SK-N-SH (cell line): ENCODE results near the gene RNASEH2B. TPM values are rescaled to one million over a fixed set of nuclear protein-coding genes. Genes with fewer than 3 reads are reported as not detected.

Experiments used
- CTCF ChIA-PET: fragments of 300-600, 350-600 bp; formaldehyde crosslinking; extraction: SDS; loops from one replicate; lab custom pipeline; 2021; lab: Yijun Ruan, JAX
- POLR2A ChIA-PET: fragments of 350-600 bp; sonication (Branson Sonifier 250); formaldehyde crosslinking; extraction: SDS; loops from one replicate; lab custom pipeline; 2020; ENCODE audit warnings: antibody characterized with exemption, inconsistent platforms; lab: Yijun Ruan, JAX
- DNase-seq: peaks from one replicate; pipeline ENCODE4 v3.0.0; 2012
- H2AFZ ChIP-seq: fragments of 200-600 bp; sonication (generic); 2 replicates; pipeline ENCODE4 v1.8.1; 2016; ENCODE audit warnings: antibody characterized with exemption, mild to moderate bottlenecking, low read depth
- H3F3A ChIP-seq: fragments of 200-600 bp; sonication (generic); replicated peaks from 2 replicates; pipeline ENCODE3; 2016; ENCODE audit warnings: antibody characterized with exemption, mild to moderate bottlenecking; ENCODE audit not compliant: insufficient read depth
- H3K27ac ChIP-seq, 2 experiments: fragments of 200-500 bp in 1 of 2; fragments of 200-600 bp in 1 of 2; sonication (Bioruptor generic) in 1 of 2; sonication (generic), shearing (Covaris generic) in 1 of 2; 2 replicates each; pipeline versions ENCODE4 v1.5.1 to v1.6.1; 2014 to 2016; ENCODE audit warnings: low read depth in 2 of 2, inconsistent platforms in 1 of 2, low read length in 1 of 2, mild to moderate bottlenecking in 1 of 2, mixed read lengths in 1 of 2
- H3K27me3 ChIP-seq: fragments of 200-600 bp; sonication (generic), shearing (Covaris generic); 2 replicates; pipeline ENCODE4 v1.6.1; 2016; ENCODE audit warnings: mixed run types; ENCODE audit not compliant: insufficient read depth
- H3K36me3 ChIP-seq, 2 experiments: fragments of 200-500 bp in 1 of 2; fragments of 200-600 bp in 1 of 2; sonication (Bioruptor generic) in 1 of 2; sonication (generic) in 1 of 2; replicated peaks in 1 of 2; 2 replicates each; pipeline versions ENCODE3 to v1.5.1; 2014 to 2016; ENCODE audit warnings: low read length in 1 of 2, mild to moderate bottlenecking in 1 of 2; ENCODE audit not compliant: insufficient read depth in 2 of 2, control insufficient read depth in 1 of 2
- H3K4me1 ChIP-seq, 2 experiments: fragments of 200-500 bp in 1 of 2; fragments of 200-600 bp in 1 of 2; sonication (Bioruptor generic) in 1 of 2; sonication (generic), shearing (Covaris generic) in 1 of 2; 2 replicates each; pipeline versions ENCODE4 v1.5.1 to v1.6.1; 2014 to 2016; ENCODE audit warnings: low read depth in 1 of 2, low read length in 1 of 2, mixed run types in 1 of 2; ENCODE audit not compliant: insufficient read depth in 2 of 2, control insufficient read depth in 1 of 2
- H3K4me2 ChIP-seq: fragments of 200-600 bp; sonication (generic), shearing (Covaris generic); 2 replicates; pipeline ENCODE4 v1.6.1; 2017; ENCODE audit warnings: mixed run types
- H3K4me3 ChIP-seq, 2 experiments: fragments of 200-500 bp in 1 of 2; fragments of 200-600 bp in 1 of 2; sonication (Bioruptor generic) in 1 of 2; sonication (generic), shearing (Covaris generic) in 1 of 2; 2 replicates each; pipeline versions ENCODE4 v1.5.1 to v1.8.1; 2014 to 2016; ENCODE audit warnings: low read depth in 2 of 2, inconsistent platforms in 1 of 2, low read length in 1 of 2, mild to moderate bottlenecking in 1 of 2, mixed read lengths in 1 of 2, moderate library complexity in 1 of 2
- H3K79me2 ChIP-seq: fragments of 200-600 bp; sonication (generic); 2 replicates; pipeline ENCODE4 v1.8.1; 2017; ENCODE audit warnings: mild to moderate bottlenecking; ENCODE audit not compliant: insufficient read depth
- H3K9ac ChIP-seq: fragments of 200-600 bp; sonication (generic); 2 replicates; pipeline ENCODE4 v1.6.1; 2017; ENCODE audit warnings: mixed run types
- H3K9me2 ChIP-seq: fragments of 200-600 bp; sonication (generic); 2 replicates; pipeline ENCODE4 v1.6.1; 2017; ENCODE audit warnings: mixed run types
- H3K9me3 ChIP-seq: fragments of 200-600 bp; sonication (generic); 2 replicates; pipeline ENCODE4 v1.6.1; 2017; ENCODE audit warnings: mixed run types, mild to moderate bottlenecking, moderate library complexity
- H4K20me1 ChIP-seq: fragments of 200-600 bp; sonication (generic); 2 replicates; pipeline ENCODE4 v1.6.1; 2017; ENCODE audit warnings: mild to moderate bottlenecking, mixed run types; ENCODE audit not compliant: insufficient read depth
- ELF1 ChIP-seq: IDR thresholded peaks from 2 replicates; pipeline ENCODE4 v1.4.0; 2012
- EP300 ChIP-seq, 2 experiments: IDR thresholded peaks; 2 replicates each; pipeline versions ENCODE4 v1.4.0 to v1.6.1; 2012; ENCODE audit warnings: borderline replicate concordance in 1 of 2, low read depth in 1 of 2, low read length in 1 of 2
- FOXJ3 ChIP-seq: sonication (generic); formaldehyde crosslinking; IDR thresholded peaks from 2 replicates; pipeline ENCODE4 v1.5.1; 2020; ENCODE audit warnings: mild to moderate bottlenecking, missing genetic modification reagents
- FOXM1 ChIP-seq: IDR thresholded peaks from 2 replicates; pipeline ENCODE4 v1.4.0; 2012; ENCODE audit warnings: low read depth, mild to moderate bottlenecking
- MEF2A ChIP-seq: IDR thresholded peaks from 2 replicates; pipeline ENCODE4 v1.4.0; 2012; ENCODE audit warnings: low read depth, borderline replicate concordance
- MXI1 ChIP-seq: IDR thresholded peaks from 2 replicates; pipeline ENCODE4 v1.6.1; 2012; ENCODE audit warnings: mild to moderate bottlenecking, low read depth, low read length, improper control_type of control experiment
- NFIC ChIP-seq: IDR thresholded peaks from 2 replicates; pipeline ENCODE4 v1.4.0; 2012; ENCODE audit warnings: borderline replicate concordance
- RAD21 ChIP-seq: IDR thresholded peaks from 2 replicates; pipeline ENCODE4 v1.6.1; 2012; ENCODE audit warnings: mild to moderate bottlenecking, low read length
- RFX5 ChIP-seq: IDR thresholded peaks from 2 replicates; pipeline ENCODE4 v1.6.1; 2012; ENCODE audit warnings: mild to moderate bottlenecking, improper control_type of control experiment, low read length
- RXRA ChIP-seq: IDR thresholded peaks from 2 replicates; pipeline ENCODE4 v1.4.0; 2012; ENCODE audit warnings: low read depth, mild to moderate bottlenecking, borderline replicate concordance
- SMC3 ChIP-seq: IDR thresholded peaks from 2 replicates; pipeline ENCODE4 v1.6.1; 2012; ENCODE audit warnings: low read depth, low read length, improper control_type of control experiment
- TAF1 ChIP-seq: IDR thresholded peaks from 2 replicates; pipeline ENCODE4 v1.6.1; 2012; ENCODE audit warnings: low read depth, mild to moderate bottlenecking, low read length, moderate library complexity, borderline replicate concordance
- TCF12 ChIP-seq: IDR thresholded peaks from 2 replicates; pipeline ENCODE4 v1.4.0; 2012
- TEAD4 ChIP-seq: IDR thresholded peaks from 2 replicates; pipeline ENCODE4 v1.4.0; 2012; ENCODE audit warnings: mild to moderate bottlenecking, borderline replicate concordance; ENCODE audit not compliant: insufficient read depth
- WGBS: methylation state at CpG from one replicate; pipeline ENCODE4 v1.1.6; 2017; ENCODE audit warnings: low lambda C conversion rate; 5-methylcytosine and 5-hydroxymethylcytosine counted together
- polyA plus RNA-seq, 3 experiments: library from polyadenylated mRNA; depleted of rRNA; stranded (reverse); fragments of >200 nt; gene quantifications; 2 replicates each; pipeline ENCODE4 v1.2.3, GENCODE V29; 2012
- TF ChIP-seq, protein P1 (sequence below): fragments of 150-350 bp; IDR thresholded peaks from 2 replicates; pipeline ENCODE4 v1.6.1; 2016; ENCODE audit warnings: mild to moderate bottlenecking, low read depth, low read length
- TF ChIP-seq, protein P2 (sequence below): IDR thresholded peaks from 2 replicates; pipeline ENCODE4; 2012
- TF ChIP-seq, protein P3 (sequence below): IDR thresholded peaks from 2 replicates; pipeline ENCODE4 v1.4.0; 2012; ENCODE audit warnings: low read depth, borderline replicate concordance
- TF ChIP-seq, protein P4 (sequence below): fragments of 150-350 bp; IDR thresholded peaks from 2 replicates; pipeline ENCODE4 v1.6.1; 2017; ENCODE audit warnings: antibody characterized with exemption, low read length, low read depth, borderline replicate concordance
- TF ChIP-seq, protein P5 (sequence below): fragments of 200-600 bp; sonication (generic); IDR thresholded peaks from 2 replicates; pipeline ENCODE4 v1.6.1; 2017; ENCODE audit warnings: antibody characterized with exemption, mild to moderate bottlenecking, moderate library complexity

Gene RNASEH2B
- polyA plus RNA-seq, 1 of the 3 experiments (the other 2 are of a cell fraction): 13.0 TPM

DNA sequence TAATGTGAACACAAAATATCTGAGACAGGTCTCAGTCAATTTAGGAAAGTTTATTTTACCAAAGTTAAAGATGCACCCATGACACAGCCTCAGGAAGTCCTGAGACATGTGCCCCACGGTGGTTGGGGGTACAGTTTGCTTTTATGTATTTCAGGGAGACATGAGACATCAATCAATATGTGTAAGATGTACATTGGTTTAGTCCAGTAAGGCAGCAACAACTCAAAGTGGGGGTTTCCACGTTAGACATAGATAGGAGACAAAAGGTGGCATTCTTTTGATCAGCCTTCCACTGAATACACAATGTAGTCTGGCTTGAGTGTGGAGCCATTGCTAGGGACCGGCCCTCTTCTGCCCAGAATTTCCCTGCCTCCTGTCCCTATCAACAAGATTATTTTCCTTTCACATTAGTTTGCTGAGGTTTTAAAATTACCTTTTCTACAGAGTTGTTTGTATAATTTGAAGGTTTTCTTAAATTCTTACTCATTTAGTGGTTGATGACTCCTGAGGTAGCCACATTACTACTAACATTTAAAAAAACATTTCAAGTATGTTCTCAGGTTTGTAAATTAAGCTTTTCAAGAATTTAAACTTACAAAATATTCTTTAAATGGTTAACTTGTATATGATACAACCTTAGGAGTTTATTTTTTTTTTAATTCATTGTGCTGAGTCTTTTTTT, 33.2 kb downstream of the RNASEH2B start:
- no peaks in the 10 kb centered on the region for H4K20me1 ChIP-seq
- no peaks in the 10 kb centered on the region for H3K9me3 ChIP-seq
- H3K9ac ChIP-seq: no peak overlapping the region
- H3K27me3 ChIP-seq: no peaks in the 10 kb centered on the region
- ChIA-PET POLR2A (no interaction called here), CTCF (interaction anchor here (0.7 kb wide), 1 partner anchor 15 kb away, joined by 3 read pairs; no protein-coding TSS in a partner anchor)
- H2AFZ ChIP-seq: no peak overlapping the region
- H3K36me3 ChIP-seq: peaks cover 16 to 20% of the 10 kb centered on the region in 2 experiments
- TF ChIP-seq MEF2A (no peak), FOXM1 (no peak)
- TF ChIP-seq, protein P1, sequence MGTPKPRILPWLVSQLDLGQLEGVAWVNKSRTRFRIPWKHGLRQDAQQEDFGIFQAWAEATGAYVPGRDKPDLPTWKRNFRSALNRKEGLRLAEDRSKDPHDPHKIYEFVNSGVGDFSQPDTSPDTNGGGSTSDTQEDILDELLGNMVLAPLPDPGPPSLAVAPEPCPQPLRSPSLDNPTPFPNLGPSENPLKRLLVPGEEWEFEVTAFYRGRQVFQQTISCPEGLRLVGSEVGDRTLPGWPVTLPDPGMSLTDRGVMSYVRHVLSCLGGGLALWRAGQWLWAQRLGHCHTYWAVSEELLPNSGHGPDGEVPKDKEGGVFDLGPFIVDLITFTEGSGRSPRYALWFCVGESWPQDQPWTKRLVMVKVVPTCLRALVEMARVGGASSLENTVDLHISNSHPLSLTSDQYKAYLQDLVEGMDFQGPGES: no peak
- DNase-seq: no peak
- H3K4me3 ChIP-seq: no peak overlapping the region
- H3K9me2 ChIP-seq: no peaks in the 10 kb centered on the region
- H3K79me2 ChIP-seq: no peaks in the 10 kb centered on the region
- H3K4me1 ChIP-seq: no peaks in the 10 kb centered on the region
- H3F3A ChIP-seq: peaks cover 9% of the 10 kb centered on the region
- no peak overlapping the region for H3K4me2 ChIP-seq
- 81% methylated on average over 3 of the region's 3 CpGs for WGBS
- H3K27ac ChIP-seq: no peak overlapping the region

DNA sequence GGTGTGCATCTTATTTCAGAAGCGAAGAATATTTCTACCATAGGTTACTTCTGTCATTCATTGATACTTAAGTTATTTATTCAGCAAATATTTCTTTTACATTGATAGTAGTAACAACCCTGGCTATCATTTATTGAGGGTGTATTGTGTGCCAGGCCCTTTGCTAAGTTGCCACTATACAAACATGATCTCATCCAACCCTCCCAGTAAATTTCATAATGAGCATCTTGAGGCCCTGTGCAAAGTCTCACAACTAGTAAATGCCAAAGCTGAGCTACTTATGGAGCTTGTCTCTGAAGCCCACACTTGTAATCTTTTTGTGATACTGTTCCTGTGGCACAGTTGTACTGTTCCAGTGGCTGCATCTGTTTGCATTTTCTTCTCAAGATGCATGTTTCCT, 36.1 kb downstream of the RNASEH2B start:
- no peaks in the 10 kb centered on the region for H4K20me1 ChIP-seq
- no peaks in the 10 kb centered on the region for H3K27me3 ChIP-seq
- no peak overlapping the region for H3K4me2 ChIP-seq
- H3K27ac ChIP-seq: no peak overlapping the region
- H3K4me3 ChIP-seq: no peak overlapping the region
- WGBS: 100% methylated on average over 1 of the region's 1 CpG
- DNase-seq: no peak
- no peak overlapping the region for H3K9ac ChIP-seq
- H3K36me3 ChIP-seq: peaks cover 16 to 34% of the 10 kb centered on the region in 2 experiments
- H3K9me3 ChIP-seq: no peaks in the 10 kb centered on the region
- CTCF ChIA-PET: no interaction called here
- H3K79me2 ChIP-seq: no peaks in the 10 kb centered on the region
- H3K9me2 ChIP-seq: no peaks in the 10 kb centered on the region
- peaks cover 9% of the 10 kb centered on the region for H3F3A ChIP-seq
- POLR2A ChIA-PET: no interaction called here
- H3K4me1 ChIP-seq: peaks cover 2 to 8% of the 10 kb centered on the region in 2 experiments; a peak in 3 of 4 replicates
- no peak overlapping the region for H2AFZ ChIP-seq
- TF ChIP-seq TAF1 (no peak), RFX5 (no peak), ELF1 (no peak), NFIC (no peak), SMC3 (no peak), FOXJ3 (no peak), RXRA (no peak), MEF2A (no peak), EP300 (IDR thresholded peaks at IDR 0.05; ENCODE audit: borderline replicate concordance in 1 of 2, low read depth in 1 of 2, low read length in 1 of 2) (no peak), RAD21 (no peak), TCF12 (no peak), MXI1 (no peak), TEAD4 (no peak)
- TF ChIP-seq, protein P2, sequence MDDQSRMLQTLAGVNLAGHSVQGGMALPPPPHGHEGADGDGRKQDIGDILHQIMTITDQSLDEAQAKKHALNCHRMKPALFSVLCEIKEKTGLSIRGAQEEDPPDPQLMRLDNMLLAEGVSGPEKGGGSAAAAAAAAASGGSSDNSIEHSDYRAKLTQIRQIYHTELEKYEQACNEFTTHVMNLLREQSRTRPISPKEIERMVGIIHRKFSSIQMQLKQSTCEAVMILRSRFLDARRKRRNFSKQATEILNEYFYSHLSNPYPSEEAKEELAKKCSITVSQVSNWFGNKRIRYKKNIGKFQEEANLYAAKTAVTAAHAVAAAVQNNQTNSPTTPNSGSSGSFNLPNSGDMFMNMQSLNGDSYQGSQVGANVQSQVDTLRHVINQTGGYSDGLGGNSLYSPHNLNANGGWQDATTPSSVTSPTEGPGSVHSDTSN: no peak
- TF ChIP-seq, protein P3, sequence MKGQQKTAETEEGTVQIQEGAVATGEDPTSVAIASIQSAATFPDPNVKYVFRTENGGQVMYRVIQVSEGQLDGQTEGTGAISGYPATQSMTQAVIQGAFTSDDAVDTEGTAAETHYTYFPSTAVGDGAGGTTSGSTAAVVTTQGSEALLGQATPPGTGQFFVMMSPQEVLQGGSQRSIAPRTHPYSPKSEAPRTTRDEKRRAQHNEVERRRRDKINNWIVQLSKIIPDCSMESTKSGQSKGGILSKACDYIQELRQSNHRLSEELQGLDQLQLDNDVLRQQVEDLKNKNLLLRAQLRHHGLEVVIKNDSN: no peak
- TF ChIP-seq, protein P4, sequence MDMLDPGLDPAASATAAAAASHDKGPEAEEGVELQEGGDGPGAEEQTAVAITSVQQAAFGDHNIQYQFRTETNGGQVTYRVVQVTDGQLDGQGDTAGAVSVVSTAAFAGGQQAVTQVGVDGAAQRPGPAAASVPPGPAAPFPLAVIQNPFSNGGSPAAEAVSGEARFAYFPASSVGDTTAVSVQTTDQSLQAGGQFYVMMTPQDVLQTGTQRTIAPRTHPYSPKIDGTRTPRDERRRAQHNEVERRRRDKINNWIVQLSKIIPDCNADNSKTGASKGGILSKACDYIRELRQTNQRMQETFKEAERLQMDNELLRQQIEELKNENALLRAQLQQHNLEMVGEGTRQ: no peak
- TF ChIP-seq, protein P5, sequence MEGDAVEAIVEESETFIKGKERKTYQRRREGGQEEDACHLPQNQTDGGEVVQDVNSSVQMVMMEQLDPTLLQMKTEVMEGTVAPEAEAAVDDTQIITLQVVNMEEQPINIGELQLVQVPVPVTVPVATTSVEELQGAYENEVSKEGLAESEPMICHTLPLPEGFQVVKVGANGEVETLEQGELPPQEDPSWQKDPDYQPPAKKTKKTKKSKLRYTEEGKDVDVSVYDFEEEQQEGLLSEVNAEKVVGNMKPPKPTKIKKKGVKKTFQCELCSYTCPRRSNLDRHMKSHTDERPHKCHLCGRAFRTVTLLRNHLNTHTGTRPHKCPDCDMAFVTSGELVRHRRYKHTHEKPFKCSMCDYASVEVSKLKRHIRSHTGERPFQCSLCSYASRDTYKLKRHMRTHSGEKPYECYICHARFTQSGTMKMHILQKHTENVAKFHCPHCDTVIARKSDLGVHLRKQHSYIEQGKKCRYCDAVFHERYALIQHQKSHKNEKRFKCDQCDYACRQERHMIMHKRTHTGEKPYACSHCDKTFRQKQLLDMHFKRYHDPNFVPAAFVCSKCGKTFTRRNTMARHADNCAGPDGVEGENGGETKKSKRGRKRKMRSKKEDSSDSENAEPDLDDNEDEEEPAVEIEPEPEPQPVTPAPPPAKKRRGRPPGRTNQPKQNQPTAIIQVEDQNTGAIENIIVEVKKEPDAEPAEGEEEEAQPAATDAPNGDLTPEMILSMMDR: no peak
- TF ChIP-seq, protein P1: no peak
